ENCODE measurements around the gene R3HDM2.

DNA sequence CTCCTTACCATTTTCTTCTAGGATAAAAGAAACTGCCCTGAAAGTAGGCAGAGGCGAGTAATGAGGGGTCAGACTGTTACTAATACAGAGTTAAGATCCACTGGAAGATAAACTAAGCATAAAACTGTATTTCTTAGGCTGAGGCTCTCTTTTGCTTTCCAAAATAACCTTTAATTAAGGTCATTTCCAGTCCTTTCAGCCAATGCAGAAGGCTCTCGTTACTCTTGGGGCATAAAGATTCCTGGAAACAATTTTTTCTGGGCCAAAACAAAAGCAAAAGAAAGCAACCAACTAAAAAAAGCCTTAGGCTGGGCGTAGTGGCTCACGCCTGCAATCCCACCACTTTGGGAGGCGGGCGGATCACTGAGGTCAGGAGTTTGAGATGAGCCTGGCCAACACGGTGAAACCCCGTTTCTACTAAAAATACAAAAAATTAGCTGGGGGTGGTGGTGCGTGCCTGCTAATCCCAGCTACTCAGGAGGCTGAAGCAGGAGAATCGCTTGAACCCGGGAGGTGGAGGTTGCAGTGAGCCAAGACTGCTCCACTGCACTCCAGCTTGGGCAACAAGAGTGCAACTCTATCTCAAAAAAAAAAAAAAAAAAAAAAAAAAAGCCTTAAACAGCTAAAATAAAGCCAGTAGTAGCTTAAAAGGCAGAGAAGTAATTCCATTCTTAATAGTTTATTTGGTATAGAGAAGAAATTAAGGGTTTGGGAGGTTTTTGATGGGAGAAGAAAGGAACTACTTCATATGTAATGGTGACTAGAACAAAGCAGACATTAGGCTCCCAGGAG is 111.0 kb downstream of the R3HDM2 start:
- TF ChIP-seq, protein P1, sequence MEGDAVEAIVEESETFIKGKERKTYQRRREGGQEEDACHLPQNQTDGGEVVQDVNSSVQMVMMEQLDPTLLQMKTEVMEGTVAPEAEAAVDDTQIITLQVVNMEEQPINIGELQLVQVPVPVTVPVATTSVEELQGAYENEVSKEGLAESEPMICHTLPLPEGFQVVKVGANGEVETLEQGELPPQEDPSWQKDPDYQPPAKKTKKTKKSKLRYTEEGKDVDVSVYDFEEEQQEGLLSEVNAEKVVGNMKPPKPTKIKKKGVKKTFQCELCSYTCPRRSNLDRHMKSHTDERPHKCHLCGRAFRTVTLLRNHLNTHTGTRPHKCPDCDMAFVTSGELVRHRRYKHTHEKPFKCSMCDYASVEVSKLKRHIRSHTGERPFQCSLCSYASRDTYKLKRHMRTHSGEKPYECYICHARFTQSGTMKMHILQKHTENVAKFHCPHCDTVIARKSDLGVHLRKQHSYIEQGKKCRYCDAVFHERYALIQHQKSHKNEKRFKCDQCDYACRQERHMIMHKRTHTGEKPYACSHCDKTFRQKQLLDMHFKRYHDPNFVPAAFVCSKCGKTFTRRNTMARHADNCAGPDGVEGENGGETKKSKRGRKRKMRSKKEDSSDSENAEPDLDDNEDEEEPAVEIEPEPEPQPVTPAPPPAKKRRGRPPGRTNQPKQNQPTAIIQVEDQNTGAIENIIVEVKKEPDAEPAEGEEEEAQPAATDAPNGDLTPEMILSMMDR (IDR thresholded peaks at IDR 0.05) = no peak
- no peak for TF ChIP-seq POLR2A (IDR thresholded peaks at IDR 0.05)
